Measurements from ENCODE around the gene GH1.
"Not testable (repeated sequence)": the region's sequence is repeated elsewhere in the genome, so short reads cannot be mapped to it uniquely, and the experiment has no call there.

Gene GH1

GRCh38 chr17:63925615-63926014 lies 7.0 kb upstream of the GH1 start:
- no peak for TF ChIP-seq CTCF (IDR thresholded peaks at IDR 0.05; ENCODE audit: low read depth, low read length, missing control alignments)

DNA sequence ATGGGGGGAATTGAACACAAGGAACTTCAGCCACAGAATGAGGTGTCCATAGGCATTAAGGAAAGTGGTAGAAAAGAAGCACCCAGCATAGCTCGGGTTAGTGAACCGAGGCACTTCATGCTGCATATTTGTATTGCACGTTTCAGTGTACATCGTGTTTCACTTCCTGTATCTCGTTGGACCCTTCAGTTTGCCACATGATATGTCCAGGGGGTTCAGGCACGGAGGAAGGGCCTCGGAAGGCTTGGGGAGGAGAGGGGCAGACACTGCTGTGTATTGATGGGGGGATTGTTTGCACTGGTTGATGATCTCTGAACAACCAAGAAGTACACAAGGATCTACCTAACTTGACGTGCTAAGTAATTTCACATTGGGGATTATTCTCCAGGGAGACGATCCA lies 3.8 kb upstream of the GH1 start:
- H3K4me3 ChIP-seq (replicated peaks; ENCODE audit: low read depth, low read length); DNase-seq (ENCODE audit: extremely low read depth, low read depth): not testable (repeated sequence)

More at GRCh38 chr17:63925615-63926014, 7.0 kb upstream of the GH1 start:
- no peak overlapping the region for H3K4me3 ChIP-seq (replicated peaks; ENCODE audit: low read depth, low read length)
- no peak for DNase-seq (ENCODE audit: extremely low read depth, low read depth)

GRCh38 chr17:63920779-63921178 lies 2.1 kb upstream of the GH1 start:
- DNase-seq (ENCODE audit: extremely low read depth, low read depth): not testable (repeated sequence)

GRCh38 chr17:63920050-63920449 lies 1.4 kb upstream of the GH1 start:
- not testable (repeated sequence) for H3K4me3 ChIP-seq (replicated peaks; ENCODE audit: low read depth, low read length)

More at GRCh38 chr17:63920779-63921178, 2.1 kb upstream of the GH1 start:
- not testable (repeated sequence) for H3K4me3 ChIP-seq (replicated peaks; ENCODE audit: low read depth, low read length)

DNA sequence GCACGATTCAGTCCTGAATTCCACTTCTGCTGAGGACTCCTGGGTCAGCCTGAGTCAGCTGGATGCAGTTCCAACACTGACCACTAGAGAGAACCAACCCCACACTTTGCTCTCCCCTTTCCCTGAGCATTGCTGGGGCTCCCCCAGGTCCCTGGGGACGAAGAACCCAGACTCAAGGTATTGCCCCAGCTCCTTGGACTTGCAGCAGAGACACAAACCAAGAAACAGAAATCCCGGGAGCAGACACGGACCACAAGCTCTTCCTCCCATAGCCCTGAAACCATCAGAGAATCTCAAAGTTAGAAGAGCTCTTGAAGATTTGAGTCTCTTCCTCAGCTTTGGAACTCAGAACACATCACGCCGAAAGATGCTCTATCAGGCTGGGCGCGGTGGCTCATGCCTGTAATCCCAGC lies 678 bp upstream of the GH1 start:
- peak; percentile 90 for TF ChIP-seq CTCF (IDR thresholded peaks at IDR 0.05; ENCODE audit: low read depth, low read length, missing control alignments)
- DNase-seq (ENCODE audit: extremely low read depth, low read depth): peak; percentile 20
- H3K4me3 ChIP-seq (replicated peaks; ENCODE audit: low read depth, low read length): no peak overlapping the region

More at GRCh38 chr17:63920050-63920449, 1.4 kb upstream of the GH1 start:
- not testable (repeated sequence) for DNase-seq (ENCODE audit: extremely low read depth, low read depth)

- no peak for TF ChIP-seq CTCF (IDR thresholded peaks at IDR 0.05; ENCODE audit: low read depth, low read length, missing control alignments)
- H3K4me3 ChIP-seq (replicated peaks; ENCODE audit: low read depth, low read length): no peak overlapping the region
- DNase-seq (ENCODE audit: extremely low read depth, low read depth): no peak
These were observed 334 bp downstream of the GH1 start for GRCh38 chr17:63918305-63918704.

DNA sequence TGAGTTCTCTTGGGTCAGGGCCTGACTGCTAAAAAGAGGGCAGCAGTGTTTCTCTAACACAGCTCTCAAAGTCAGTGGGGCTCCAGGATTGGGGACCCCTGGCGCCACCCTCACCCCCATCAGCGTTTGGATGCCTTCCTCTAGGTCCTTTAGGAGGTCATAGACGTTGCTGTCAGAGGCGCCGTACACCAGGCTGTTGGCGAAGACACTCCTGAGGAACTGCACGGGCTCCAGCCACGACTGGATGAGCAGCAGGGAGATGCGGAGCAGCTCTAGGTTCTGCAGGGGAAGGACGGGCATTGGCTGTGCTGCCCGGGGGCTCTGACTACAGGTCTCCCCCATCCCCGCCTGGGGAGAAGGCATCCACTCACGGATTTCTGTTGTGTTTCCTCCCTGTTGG lies 993 bp downstream of the GH1 start:
- no peak for TF ChIP-seq CTCF (IDR thresholded peaks at IDR 0.05; ENCODE audit: low read depth, low read length, missing control alignments)
- DNase-seq (ENCODE audit: extremely low read depth, low read depth): no peak
- H3K4me3 ChIP-seq (replicated peaks; ENCODE audit: low read depth, low read length): no peak overlapping the region

DNA sequence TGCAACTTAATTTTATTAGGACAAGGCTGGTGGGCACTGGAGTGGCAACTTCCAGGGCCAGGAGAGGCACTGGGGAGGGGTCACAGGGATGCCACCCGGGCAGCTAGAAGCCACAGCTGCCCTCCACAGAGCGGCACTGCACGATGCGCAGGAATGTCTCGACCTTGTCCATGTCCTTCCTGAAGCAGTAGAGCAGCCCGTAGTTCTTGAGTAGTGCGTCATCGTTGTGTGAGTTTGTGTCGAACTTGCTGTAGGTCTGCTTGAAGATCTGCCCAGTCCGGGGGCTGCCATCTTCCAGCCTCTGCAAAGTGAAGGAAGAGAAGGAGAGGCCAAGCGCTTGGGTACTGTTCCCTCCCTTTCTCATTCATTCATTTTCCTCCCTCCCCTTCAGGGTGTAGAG lies 1.4 kb downstream of the GH1 start:
- DNase-seq (ENCODE audit: extremely low read depth, low read depth); H3K4me3 ChIP-seq (replicated peaks; ENCODE audit: low read depth, low read length): not testable (repeated sequence)

- no peak for TF ChIP-seq CTCF (IDR thresholded peaks at IDR 0.05; ENCODE audit: low read depth, low read length, missing control alignments)
- DNase-seq (ENCODE audit: extremely low read depth, low read depth): no peak
- no peak overlapping the region for H3K4me3 ChIP-seq (replicated peaks; ENCODE audit: low read depth, low read length)
These were observed 2.0 kb downstream of the GH1 start for GRCh38 chr17:63916566-63917185.

GRCh38 chr17:63915753-63916152 lies 2.9 kb downstream of the GH1 start:
- not testable (repeated sequence) for DNase-seq (ENCODE audit: extremely low read depth, low read depth); H3K4me3 ChIP-seq (replicated peaks; ENCODE audit: low read depth, low read length)

Measured in HFF-Myc (cell line).